Nephron progenitor cell (in vitro differentiated cells): ENCODE results near the gene TRIM71.

Source experiments
- DNase-seq: peaks from one replicate; pipeline ENCODE4 v3.0.0; 2021
- H3K27ac Mint-ChIP-seq: 2 replicates; pipeline ENCODE4 v1.8.0; 2021; ENCODE audit warnings: mild to moderate bottlenecking, moderate library complexity, mixed read lengths
- H3K27me3 Mint-ChIP-seq: 2 replicates; pipeline ENCODE4 v1.8.0; 2021; ENCODE audit warnings: mild to moderate bottlenecking, low read depth, mixed read lengths; ENCODE audit not compliant: poor library complexity
- H3K36me3 Mint-ChIP-seq: 2 replicates; pipeline ENCODE4 v1.8.0; 2021; ENCODE audit warnings: low read depth, mixed read lengths
- H3K4me1 Mint-ChIP-seq: 2 replicates; pipeline ENCODE4 v1.8.0; 2021; ENCODE audit warnings: mixed read lengths
- H3K4me3 Mint-ChIP-seq: 2 replicates; pipeline ENCODE4 v1.8.0; 2021; ENCODE audit warnings: mild to moderate bottlenecking, moderate library complexity, mixed read lengths
- H3K9me3 Mint-ChIP-seq: 2 replicates; pipeline ENCODE4 v1.8.0; 2021; ENCODE audit warnings: mild to moderate bottlenecking, moderate library complexity, mixed read lengths
- CTCF ChIP-seq: fragments of 200-600 bp; sonication (generic); IDR thresholded peaks from 2 replicates; pipeline ENCODE4 v1.5.0; 2021; ENCODE audit warnings: antibody characterized with exemption

TRIM71 gene

GRCh38 chr3:32849046-32849445, 31.2 kb downstream of the TRIM71 start:
- H3K27me3 Mint-ChIP-seq: peaks cover 3% of the 10 kb centered on the region
- peak overlapping the region; percentile 33 for H3K4me3 Mint-ChIP-seq
- peaks cover 88% of the 10 kb centered on the region for H3K4me1 Mint-ChIP-seq
- H3K36me3 Mint-ChIP-seq: peaks cover 22% of the 10 kb centered on the region
- no peak for TF ChIP-seq CTCF
- no peak for DNase-seq
- peaks cover 5% of the 10 kb centered on the region for H3K9me3 Mint-ChIP-seq
- peak overlapping the region; percentile 73 for H3K27ac Mint-ChIP-seq

GRCh38 chr3:32850226-32850625, 32.4 kb downstream of the TRIM71 start:
- H3K27ac Mint-ChIP-seq: peak overlapping the region; percentile 50
- peaks cover 5% of the 10 kb centered on the region for H3K9me3 Mint-ChIP-seq
- peaks cover 88% of the 10 kb centered on the region for H3K4me1 Mint-ChIP-seq
- peaks cover 3% of the 10 kb centered on the region for H3K27me3 Mint-ChIP-seq
- no peak for DNase-seq
- peaks cover 33% of the 10 kb centered on the region for H3K36me3 Mint-ChIP-seq
- peak overlapping the region; percentile 52 for H3K4me3 Mint-ChIP-seq
- no peak for TF ChIP-seq CTCF

GRCh38 chr3:32850636-32851035, 32.8 kb downstream of the TRIM71 start:
- no peak for DNase-seq
- peaks cover 3% of the 10 kb centered on the region for H3K27me3 Mint-ChIP-seq
- peak overlapping the region; percentile 52 for H3K4me3 Mint-ChIP-seq
- H3K36me3 Mint-ChIP-seq: peaks cover 37% of the 10 kb centered on the region
- H3K4me1 Mint-ChIP-seq: peaks cover 88% of the 10 kb centered on the region
- H3K9me3 Mint-ChIP-seq: peaks cover 5% of the 10 kb centered on the region
- H3K27ac Mint-ChIP-seq: peak overlapping the region; percentile 50
- no peak for TF ChIP-seq CTCF

- H3K27ac Mint-ChIP-seq: peak overlapping the region; percentile 76
- peaks cover 90% of the 10 kb centered on the region for H3K4me1 Mint-ChIP-seq
- TF ChIP-seq CTCF: no peak
- peaks cover 3% of the 10 kb centered on the region for H3K27me3 Mint-ChIP-seq
- H3K9me3 Mint-ChIP-seq: peaks cover 5% of the 10 kb centered on the region
- peaks cover 48% of the 10 kb centered on the region for H3K36me3 Mint-ChIP-seq
- no peak overlapping the region for H3K4me3 Mint-ChIP-seq
- no peak for DNase-seq
Measured at GRCh38 chr3:32852146-32852545, 34.3 kb downstream of the TRIM71 start.

- H3K27ac Mint-ChIP-seq: peak overlapping the region; percentile 96
Measured at GRCh38 chr3:32855350-32855953, 37.7 kb downstream of the TRIM71 start.

More at GRCh38 chr3:32855350-32855953, 37.7 kb downstream of the TRIM71 start:
- Mint-ChIP-seq H3K27me3 (peaks cover 3% of the 10 kb centered on the region), H3K4me3 (no peak overlapping the region), H3K36me3 (peaks cover 58% of the 10 kb centered on the region), H3K4me1 (peaks cover 86% of the 10 kb centered on the region), H3K9me3 (peaks cover 5% of the 10 kb centered on the region)
- no peak for TF ChIP-seq CTCF
- no peak for DNase-seq
